Caco-2 (cell line): ENCODE measurements around the gene RAC3. TPM values are rescaled to one million over a fixed set of nuclear protein-coding genes. Genes with fewer than 3 reads are reported as not detected.
A peak's percentile ranks its signal among the peaks of the same experiment; 100 is the strongest.

Experiments
- BruUV-seq: library from RNA; stranded (reverse); fragments of 400-500 nt; replicated peaks from 2 replicates; lab custom pipeline; 2021; lab: Mats Ljungman, UMichigan
- CTCF ChIA-PET: fragments of 300-600 bp; sonication (Branson Sonifier 250); formaldehyde crosslinking; loops from one replicate; lab custom pipeline; 2022; ENCODE audit warnings: antibody characterized with exemption; lab: Charles Lee
- POLR2A ChIA-PET: fragments of 300-600 bp; sonication (Branson Sonifier 250); formaldehyde crosslinking; loops from one replicate; lab custom pipeline; 2022; ENCODE audit warnings: antibody characterized with exemption; lab: Charles Lee
- DNase-seq, 2 experiments: peaks; one replicate each; pipeline versions ENCODE4 v3.0.0 to v3.0.0-alpha.2; 2020 to 2022
- H3K27me3 ChIP-seq: replicated peaks from 2 replicates; pipeline ENCODE4 v1.6.0; 2011; ENCODE audit warnings: low read length; ENCODE audit not compliant: control insufficient read depth, insufficient read depth
- H3K36me3 ChIP-seq: 2 replicates; pipeline ENCODE4 v1.5.1; 2011; ENCODE audit warnings: low read length; ENCODE audit not compliant: control insufficient read depth, insufficient read depth
- H3K4me1 ChIP-seq: fragments of 250-450 bp; sonication (Bioruptor Pico); 2 replicates; pipeline ENCODE4 v1.5.1; 2020; ENCODE audit warnings: mild to moderate bottlenecking
- H3K4me3 ChIP-seq: 2 replicates; pipeline ENCODE4 v1.5.1; 2011; ENCODE audit warnings: low read depth, mild to moderate bottlenecking, control low read depth, low read length
- H3K9me3 ChIP-seq: fragments of 250-450 bp; sonication (Bioruptor Pico); 2 replicates; pipeline ENCODE4 v1.5.1; 2020; ENCODE audit warnings: mild to moderate bottlenecking, moderate library complexity
- H3K27ac Mint-ChIP-seq: one replicate; pipeline ENCODE4 v1.8.0; 2022; ENCODE audit warnings: mixed read lengths; ENCODE audit not compliant: unreplicated experiment
- H3K27me3 Mint-ChIP-seq: one replicate; pipeline ENCODE4 v1.8.0; 2022; ENCODE audit warnings: mixed read lengths; ENCODE audit not compliant: insufficient read depth, unreplicated experiment
- H3K36me3 Mint-ChIP-seq: one replicate; pipeline ENCODE4 v1.8.0; 2022; ENCODE audit warnings: mild to moderate bottlenecking, mixed read lengths; ENCODE audit not compliant: insufficient read depth, unreplicated experiment
- H3K4me1 Mint-ChIP-seq: one replicate; pipeline ENCODE4 v1.8.0; 2022; ENCODE audit warnings: low read depth, mixed read lengths; ENCODE audit not compliant: unreplicated experiment
- H3K4me3 Mint-ChIP-seq: one replicate; pipeline ENCODE4 v1.8.0; 2022; ENCODE audit warnings: mild to moderate bottlenecking, moderate library complexity, mixed read lengths; ENCODE audit not compliant: unreplicated experiment
- H3K9me3 Mint-ChIP-seq: one replicate; pipeline ENCODE4 v1.8.0; 2022; ENCODE audit warnings: mixed read lengths; ENCODE audit not compliant: unreplicated experiment
- CTCF ChIP-seq, 2 experiments: fragments of 200-600 bp in 1 of 2; IDR thresholded peaks; 1 replicate in 1 of 2; 2 replicates in 1 of 2; pipeline versions ENCODE4 v1.5.1 to v1.8.0; 2011 to 2022; ENCODE audit warnings: antibody characterized with exemption in 1 of 2, control low read depth in 1 of 2, inconsistent platforms in 1 of 2, low read depth in 1 of 2, low read length in 1 of 2, mild to moderate bottlenecking in 1 of 2, moderate library complexity in 1 of 2; ENCODE audit not compliant: insufficient read depth in 1 of 2, severe bottlenecking in 1 of 2, unreplicated experiment in 1 of 2
- intact Hi-C: fragments of 100-400 bp; cut with micrococcal nuclease; formaldehyde crosslinking; loops from one replicate; pipeline ENCODE4 v1.10.0; 2022; ENCODE audit not compliant: unreplicated experiment
- total RNA-seq: library from RNA; stranded (reverse); gene quantifications from 2 replicates; pipeline ENCODE4 v1.2.3, GENCODE V29; 2022

The RAC3 gene
- total RNA-seq, 1 experiment from 2014 or later = 94.5 TPM

GRCh38 chr17:82049106-82049505, 17.6 kb downstream of the RAC3 start:
- Histone ChIP-seq H3K4me1 (peaks cover 8% of the 10 kb centered on the region), H3K4me3 (no peak overlapping the region), H3K27me3 (no peaks in the 10 kb centered on the region), H3K36me3 (peaks cover 1% of the 10 kb centered on the region; the same call in 1 of the 2 replicates), H3K9me3 (no peaks in the 10 kb centered on the region)
- TF ChIP-seq CTCF (IDR thresholded peaks at IDR 0.05; ENCODE audit: insufficient read depth in 1 of 2, low read depth in 1 of 2, low read length in 1 of 2, severe bottlenecking in 1 of 2, unreplicated experiment in 1 of 2) = no peak
- H3K4me3 Mint-ChIP-seq = peak overlapping the region; percentile 37
- no peak overlapping the region for H3K27ac Mint-ChIP-seq
- H3K4me1 Mint-ChIP-seq = no peaks in the 10 kb centered on the region
- CTCF ChIA-PET = no interaction called here
- DNase-seq = no peak
- H3K27me3 Mint-ChIP-seq = no peaks in the 10 kb centered on the region
- BruUV-seq = no TSS peak
- intact Hi-C loops = no loop called here
- H3K9me3 Mint-ChIP-seq = no peaks in the 10 kb centered on the region
- no peaks in the 10 kb centered on the region for H3K36me3 Mint-ChIP-seq
- POLR2A ChIA-PET = no interaction called here

GRCh38 chr17:82049521-82049971, 18.1 kb downstream of the RAC3 start:
- Mint-ChIP-seq H3K9me3 (no peaks in the 10 kb centered on the region), H3K4me3 (peak overlapping the region; percentile 37), H3K27me3 (no peaks in the 10 kb centered on the region), H3K27ac (no peak overlapping the region), H3K36me3 (peaks cover under 1% of the 10 kb centered on the region), H3K4me1 (no peaks in the 10 kb centered on the region)
- Histone ChIP-seq H3K9me3 (no peaks in the 10 kb centered on the region), H3K36me3 (peaks cover 1% of the 10 kb centered on the region; the same call in 1 of the 2 replicates), H3K4me1 (peaks cover 8% of the 10 kb centered on the region), H3K4me3 (no peak overlapping the region), H3K27me3 (no peaks in the 10 kb centered on the region)
- intact Hi-C loops = no loop called here
- no TSS peak for BruUV-seq
- CTCF ChIA-PET = no interaction called here
- DNase-seq = no peak
- POLR2A ChIA-PET = no interaction called here
- TF ChIP-seq CTCF (IDR thresholded peaks at IDR 0.05; ENCODE audit: insufficient read depth in 1 of 2, low read depth in 1 of 2, low read length in 1 of 2, severe bottlenecking in 1 of 2, unreplicated experiment in 1 of 2) = no peak

- H3K4me1 Mint-ChIP-seq = no peaks in the 10 kb centered on the region
- intact Hi-C loops = no loop called here
- Histone ChIP-seq H3K4me1 (peaks cover 8% of the 10 kb centered on the region), H3K4me3 (peak overlapping the region; percentile 94), H3K36me3 (peaks cover 1% of the 10 kb centered on the region; the same call in 1 of the 2 replicates), H3K27me3 (no peaks in the 10 kb centered on the region), H3K9me3 (no peaks in the 10 kb centered on the region)
- BruUV-seq = TSS peak; percentile 30
- no peaks in the 10 kb centered on the region for H3K27me3 Mint-ChIP-seq
- peaks cover 7% of the 10 kb centered on the region for H3K36me3 Mint-ChIP-seq
- POLR2A ChIA-PET = interaction anchor here (1.7 kb wide), 1 partner anchor 13 kb away, joined by 16 read pairs; the partner anchor contains the start of gene DCXR
- TF ChIP-seq CTCF (IDR thresholded peaks at IDR 0.05; ENCODE audit: insufficient read depth in 1 of 2, low read depth in 1 of 2, low read length in 1 of 2, severe bottlenecking in 1 of 2, unreplicated experiment in 1 of 2) = no peak
- no peak for DNase-seq
- peak overlapping the region; percentile 46 for H3K27ac Mint-ChIP-seq
- CTCF ChIA-PET = interaction anchor here (1.1 kb wide), 1 partner anchor 20 kb away, joined by 4 read pairs; no protein-coding TSS in a partner anchor
- no peaks in the 10 kb centered on the region for H3K9me3 Mint-ChIP-seq
- H3K4me3 Mint-ChIP-seq = peak overlapping the region; percentile 71
These were observed 18.8 kb downstream of the RAC3 start for GRCh38 chr17:82050152-82050760.
